H1 (cell line): ENCODE data around the gene DENND4A. TPM values are rescaled to one million over a fixed set of nuclear protein-coding genes. Genes with fewer than 3 reads are reported as not detected.

ENCODE experiments used
- BRCA1 ChIP-seq: IDR thresholded peaks from 2 replicates; pipeline ENCODE4 v1.6.1; 2012; ENCODE audit warnings: low read depth, low read length, improper control_type of control experiment
- CBX5 ChIP-seq: fragments of 300-800, 300-1000 bp; sonication (generic); IDR thresholded peaks from 2 replicates; pipeline ENCODE4 v1.7.1; 2016; ENCODE audit warnings: antibody characterized with exemption, low read length, low read depth
- CEBPB ChIP-seq: IDR thresholded peaks from 2 replicates; pipeline ENCODE4 v1.6.1; 2012; ENCODE audit warnings: low read depth, low read length
- CTBP2 ChIP-seq: IDR thresholded peaks from 2 replicates; pipeline ENCODE4 v1.7.0; 2011; ENCODE audit warnings: borderline replicate concordance, mild to moderate bottlenecking, moderate library complexity, mixed read lengths, low read length; ENCODE audit not compliant: insufficient read depth, insufficient read length
- polyA plus RNA-seq, 7 experiments: library from polyadenylated mRNA; depleted of rRNA in 3 of 7; stranded (reverse) in 5 of 7; unstranded in 2 of 7; fragments of >200 nt in 5 of 7; fragments of 200-250 nt in 2 of 7; gene quantifications; 1 replicate in 5 of 7; 2 replicates in 1 of 7; 4 replicates in 1 of 7; pipeline versions ENCODE4 v1.2.1 to v1.2.3, GENCODE V29; 2011 to 2013; ENCODE audit warnings: missing spikeins in 2 of 7, mixed read lengths in 2 of 7
- total RNA-seq: library from RNA; stranded (reverse); fragmentation: NEBNext Ultra II Directional; extraction: Animal tissue kit (Norgen Biotek cat#: 25700); gene quantifications from 2 replicates; pipeline ENCODE4 v1.2.1, GENCODE V29; 2021

The DENND4A gene
- total and polyA plus RNA-seq, 2 of the 8 experiments (the other 6 are each of a cell fraction or from before 2014, with no cell fraction given): 1.3 to 4.7 TPM

DNA sequence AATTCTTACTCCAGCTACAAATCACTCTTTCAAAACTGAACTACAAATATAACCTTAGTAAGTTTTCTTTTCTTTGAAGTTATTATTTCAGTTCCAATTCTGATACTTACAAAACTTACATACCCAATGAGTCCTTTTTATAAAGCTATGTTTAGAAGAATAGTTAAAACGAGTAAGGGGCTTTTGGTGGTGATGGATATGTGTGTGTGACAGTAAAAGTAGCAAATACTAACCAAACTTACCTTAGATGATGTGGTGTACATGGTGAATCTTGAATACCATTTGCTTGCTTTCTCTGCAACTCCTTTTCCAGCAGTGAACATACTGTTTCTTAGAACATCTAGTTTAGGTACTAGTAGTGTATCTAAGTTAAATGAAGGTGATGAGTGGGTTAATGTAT, 101.9 kb downstream of the DENND4A start (continued):
- no peak for TF ChIP-seq CTBP2
- TF ChIP-seq CEBPB: no peak
- no peak for TF ChIP-seq CBX5
- TF ChIP-seq BRCA1: no peak
